ENCODE results near the gene GPX8. TPM values are rescaled to one million over a fixed set of nuclear protein-coding genes. Genes with fewer than 3 reads are reported as not detected.

GPX8 gene
- total and polyA plus RNA-seq, 2 of the 4 experiments (the other 2 are of a cell fraction): 131 to 166 TPM

GRCh38 chr5:55143624-55144023 lies 16.3 kb upstream of the GPX8 start:
- no peak overlapping the region for H2BK15ac ChIP-seq (ENCODE audit: low read depth, low read length)
- H2AK5ac ChIP-seq (ENCODE audit: low read depth, low read length): no peak overlapping the region
- CTCF ChIA-PET: interaction anchor here (2.1 kb wide), 1 partner anchor 199 kb away, joined by 6 read pairs; no protein-coding TSS in a partner anchor
- no peak overlapping the region for H3K4me2 ChIP-seq (ENCODE audit: low read depth, low read length)
- H2BK20ac ChIP-seq (ENCODE audit: low read depth, low read length): no peak overlapping the region
- no peak for ATAC-seq (ENCODE audit: low read depth)
- H3K9ac ChIP-seq (ENCODE audit: low read depth, low read length): no peak overlapping the region
- dilution Hi-C loops (cut with HindIII; ENCODE audit: low sequenced_read_pairs, unreplicated experiment) (loop anchor here (25.0 kb wide), 1 partner anchor 206 kb away; no protein-coding TSS in a partner anchor), intact Hi-C loops (cut with micrococcal nuclease) (no loop called here), in situ Hi-C loops (cut with MboI; ENCODE audit: low sequenced_read_pairs) (loop anchor here (5.0 to 25.0 kb wide), 2 partner anchors 201 to 656 kb away; no protein-coding TSS in a partner anchor)
- no peak overlapping the region for H4K8ac ChIP-seq (ENCODE audit: low read depth in 2 of 2, low read length in 2 of 2)
- H3K4ac ChIP-seq (ENCODE audit: low read depth, low read length): no peak overlapping the region
- BruUV-seq (replicated peaks): no TSS peak
- no peak overlapping the region for H3K4me3 ChIP-seq (ENCODE audit: insufficient read depth, low read depth, low read length)
- H3K4me1 ChIP-seq (ENCODE audit: control insufficient read depth, insufficient read depth, low read length): 0 out of 2 replicates have a peak, but pooled peaks cover 3% of the 10 kb centered on the region
- no peak overlapping the region for H3K18ac ChIP-seq (ENCODE audit: low read depth, low read length)
- TF ChIP-seq MXI1 (IDR thresholded peaks at IDR 0.05; ENCODE audit: borderline replicate concordance, low read depth, low read length): no peak
- TF ChIP-seq CEBPB (IDR thresholded peaks at IDR 0.05; ENCODE audit: low read depth, low read length): no peak
- TF ChIP-seq SMC3 (IDR thresholded peaks at IDR 0.05; ENCODE audit: low read depth, low read length): no peak
- TF ChIP-seq RAD21 (IDR thresholded peaks at IDR 0.05; ENCODE audit: low read length): no peak
- TF ChIP-seq POLR2A (IDR thresholded peaks at IDR 0.05; ENCODE audit: low read depth, low read length): no peak
- TF ChIP-seq MAFK (IDR thresholded peaks at IDR 0.05; ENCODE audit: low read depth, low read length): no peak
- TF ChIP-seq RFX5 (IDR thresholded peaks at IDR 0.05; ENCODE audit: low read depth, low read length): no peak
- TF ChIP-seq MAZ (IDR thresholded peaks at IDR 0.05; ENCODE audit: borderline replicate concordance, low read depth, low read length): no peak
- no peak for TF ChIP-seq NFE2L2 (IDR thresholded peaks at IDR 0.05; ENCODE audit: low read depth, low read length)
- TF ChIP-seq, protein P1, sequence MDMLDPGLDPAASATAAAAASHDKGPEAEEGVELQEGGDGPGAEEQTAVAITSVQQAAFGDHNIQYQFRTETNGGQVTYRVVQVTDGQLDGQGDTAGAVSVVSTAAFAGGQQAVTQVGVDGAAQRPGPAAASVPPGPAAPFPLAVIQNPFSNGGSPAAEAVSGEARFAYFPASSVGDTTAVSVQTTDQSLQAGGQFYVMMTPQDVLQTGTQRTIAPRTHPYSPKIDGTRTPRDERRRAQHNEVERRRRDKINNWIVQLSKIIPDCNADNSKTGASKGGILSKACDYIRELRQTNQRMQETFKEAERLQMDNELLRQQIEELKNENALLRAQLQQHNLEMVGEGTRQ (IDR thresholded peaks at IDR 0.05; ENCODE audit: low read depth, low read length): no peak
- no peak for TF ChIP-seq BHLHE40 (IDR thresholded peaks at IDR 0.05; ENCODE audit: low read depth, low read length)
- TF ChIP-seq ELK1 (IDR thresholded peaks at IDR 0.05; ENCODE audit: borderline replicate concordance, low read depth, low read length): no peak
- TF ChIP-seq RCOR1 (IDR thresholded peaks at IDR 0.05; ENCODE audit: insufficient replicate concordance, low read length): no peak
- no peak overlapping the region for H4K91ac ChIP-seq (ENCODE audit: insufficient read depth, low read depth, low read length)
- H4K5ac ChIP-seq (ENCODE audit: low read depth, low read length): no peak overlapping the region
- H2AFZ ChIP-seq (replicated peaks; ENCODE audit: low read length, poor library complexity): no peak overlapping the region
- POLR2A ChIA-PET (ENCODE audit: unreplicated experiment): no interaction called here
- H2BK5ac ChIP-seq (ENCODE audit: low read depth, low read length, poor library complexity, severe bottlenecking): no peak overlapping the region
- no peak overlapping the region for H3K23ac ChIP-seq (ENCODE audit: low read depth, low read length)
- peaks cover 16% of the 10 kb centered on the region for H3K27me3 ChIP-seq (ENCODE audit: control insufficient read depth, insufficient read depth, low read length)
- H3K9me1 ChIP-seq (ENCODE audit: insufficient read depth, low read length): no peaks in the 10 kb centered on the region
- H2BK120ac ChIP-seq (ENCODE audit: low read depth, low read length): no peak overlapping the region
- no peaks in the 10 kb centered on the region for H3K36me3 ChIP-seq (ENCODE audit: control insufficient read depth, insufficient read depth, low read length)
- no peak overlapping the region for H3K27ac ChIP-seq (ENCODE audit: insufficient read depth, low read length)
- H4K20me1 ChIP-seq (ENCODE audit: insufficient read depth, low read length): no peaks in the 10 kb centered on the region
- H2AK9ac ChIP-seq (replicated peaks; ENCODE audit: low read depth, low read length, poor library complexity): no peak overlapping the region
- H3K79me1 ChIP-seq (ENCODE audit: low read depth in 1 of 2, low read length in 2 of 2): no peaks in the 10 kb centered on the region
- no peak overlapping the region for H3K14ac ChIP-seq (replicated peaks; ENCODE audit: low read depth, low read length)
- no peak for DNase-seq
- H3K56ac ChIP-seq (ENCODE audit: extremely low read depth, insufficient read depth, low read length): no peak overlapping the region
- no CpG with 5 or more reads among the region's 4 CpGs for WGBS, 2 experiments (ENCODE audit: extremely low coverage in 2 of 2, insufficient read length in 1 of 2)
- H3K9me3 ChIP-seq (ENCODE audit: control insufficient read depth, insufficient read depth, low read length): no peaks in the 10 kb centered on the region

Measured in IMR-90 (cell line).